ENCODE measurements around the gene LSM10.

- TF ChIP-seq CTCF (IDR thresholded peaks at IDR 0.05; ENCODE audit: borderline replicate concordance, extremely low read depth, low read length, poor library complexity, severe bottlenecking), result no peak
- TF ChIP-seq EZH2 (IDR thresholded peaks at IDR 0.05; ENCODE audit: borderline replicate concordance, low read depth, low read length, severe bottlenecking), result no peak
These were observed 35.4 kb upstream of the LSM10 start for GRCh38 chr1:36433102-36433501.
